Measurements from ENCODE around the gene CHGA.

The CHGA gene

DNA sequence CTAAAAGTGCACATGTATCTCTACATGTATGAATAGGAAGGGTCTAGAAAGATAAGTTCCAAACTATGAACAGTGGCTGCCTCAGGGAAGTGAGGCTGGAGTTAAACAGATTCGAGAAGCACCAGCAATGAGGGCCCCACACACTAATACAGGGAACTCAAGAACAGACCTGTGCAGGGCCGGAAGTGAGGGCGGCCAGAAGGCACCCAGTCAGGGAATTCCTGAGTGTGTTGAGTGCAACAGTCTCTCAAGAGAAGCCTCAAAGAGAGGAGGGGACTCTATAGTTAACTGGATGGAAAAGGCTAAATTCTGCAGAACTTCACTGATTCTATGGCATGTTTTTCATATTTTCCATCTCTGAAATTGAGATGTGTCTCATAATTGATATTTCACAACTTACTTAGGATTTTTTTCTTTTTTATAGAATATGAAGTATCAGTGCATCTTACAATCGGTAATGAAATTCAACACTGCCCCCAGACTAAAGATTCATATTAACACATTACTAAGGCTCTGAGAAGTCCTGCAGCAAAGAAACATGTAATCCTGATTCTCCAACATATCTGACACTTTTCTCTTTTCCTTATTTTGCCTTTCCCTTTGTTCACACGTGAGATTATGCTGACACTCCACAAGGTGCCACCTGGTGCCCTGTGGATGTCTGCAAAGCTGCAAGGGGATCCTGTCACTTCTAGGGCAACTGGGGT lies 61.3 kb downstream of the CHGA start:
- DNase-seq: no peak
